PC-9 (cell line): ENCODE results near the gene ACTN1. TPM values are rescaled to one million over a fixed set of nuclear protein-coding genes. Genes with fewer than 3 reads are reported as not detected.
"Not testable (repeated sequence)": the region's sequence is repeated elsewhere in the genome, so short reads cannot be mapped to it uniquely, and the experiment has no call there.

Experiments
- BruUV-seq: library from RNA; stranded (reverse); fragments of 400-500 nt; replicated peaks from 2 replicates; lab custom pipeline; 2021; lab: Mats Ljungman, UMichigan
- CTCF ChIA-PET: fragments of 300-600 bp; sonication (Branson Sonifier 250); formaldehyde crosslinking; loops from one replicate; lab custom pipeline; 2022; ENCODE audit warnings: antibody characterized with exemption; lab: Charles Lee
- POLR2A ChIA-PET: fragments of 300-600 bp; sonication (Branson Sonifier 250); formaldehyde crosslinking; loops from one replicate; lab custom pipeline; 2022; ENCODE audit warnings: antibody characterized with exemption; ENCODE audit not compliant: unreplicated experiment; lab: Charles Lee
- DNase-seq, 2 experiments: peaks; one replicate each; pipeline versions ENCODE4 v3.0.0 to v3.0.0-alpha.2; 2015 to 2022; ENCODE audit warnings: mixed read lengths in 1 of 2
- H2AFZ ChIP-seq: fragments of 200-600 bp; sonication (generic); 2 replicates; pipeline ENCODE4 v1.8.1; 2017; ENCODE audit warnings: antibody characterized with exemption
- H3F3A ChIP-seq: fragments of 200-600 bp; sonication (generic); 2 replicates; pipeline ENCODE4 v1.8.1; 2017; ENCODE audit warnings: antibody characterized with exemption, mild to moderate bottlenecking, low read depth; ENCODE audit not compliant: insufficient read depth
- H3K27ac ChIP-seq: fragments of 200-600 bp; sonication (generic); 2 replicates; pipeline ENCODE4 v1.6.1; 2016; ENCODE audit warnings: mixed run types
- H3K27me3 ChIP-seq: fragments of 200-600 bp; sonication (generic); 2 replicates; pipeline ENCODE4 v1.6.1; 2016; ENCODE audit warnings: low read depth, mixed run types; ENCODE audit not compliant: insufficient read depth
- H3K36me3 ChIP-seq: fragments of 200-600 bp; sonication (generic); 2 replicates; pipeline ENCODE4 v1.6.1; 2016; ENCODE audit warnings: low read depth, mixed run types
- H3K4me1 ChIP-seq: fragments of 200-600 bp; sonication (generic); replicated peaks from 2 replicates; pipeline ENCODE4 v1.6.1; 2016; ENCODE audit warnings: mixed run types; ENCODE audit not compliant: insufficient read depth
- H3K4me2 ChIP-seq: fragments of 200-600 bp; sonication (generic); 2 replicates; pipeline ENCODE4 v1.6.1; 2017; ENCODE audit warnings: mixed run types
- H3K4me3 ChIP-seq: fragments of 200-600 bp; sonication (generic); 2 replicates; pipeline ENCODE4 v1.6.1; 2016; ENCODE audit warnings: mixed run types
- H3K79me2 ChIP-seq: fragments of 200-600 bp; sonication (generic); 2 replicates; pipeline ENCODE4 v1.6.1; 2017; ENCODE audit warnings: low read depth, mixed run types
- H3K9me2 ChIP-seq: fragments of 200-600 bp; sonication (generic); 2 replicates; pipeline ENCODE4 v1.8.1; 2017; ENCODE audit warnings: mild to moderate bottlenecking; ENCODE audit not compliant: insufficient read depth
- H3K9me3 ChIP-seq: fragments of 200-600 bp; sonication (generic); 2 replicates; pipeline ENCODE4 v1.8.1; 2016; ENCODE audit warnings: low read depth; ENCODE audit not compliant: insufficient read depth
- H4K20me1 ChIP-seq: fragments of 200-600 bp; sonication (generic); 2 replicates; pipeline ENCODE4 v1.8.1; 2017; ENCODE audit not compliant: insufficient read depth
- EZH2 ChIP-seq: fragments of 200-600 bp; sonication (generic); IDR thresholded peaks from 2 replicates; pipeline ENCODE4 v1.8.0; 2017; ENCODE audit warnings: antibody characterized with exemption, low read depth
- intact Hi-C: fragments of 100-400 bp; cut with micrococcal nuclease; formaldehyde crosslinking; loops from one replicate; pipeline ENCODE4 v1.10.0; 2022; ENCODE audit not compliant: unreplicated experiment
- total RNA-seq: library from RNA; stranded (reverse); gene quantifications from 2 replicates; pipeline ENCODE4 v1.2.3, GENCODE V29; 2021
- TF ChIP-seq, protein P1 (sequence below): fragments of 200-600 bp; sonication (generic); conservative IDR thresholded peaks from 2 replicates; pipeline ENCODE4 v1.6.1; 2017; ENCODE audit warnings: mixed run types, antibody characterized with exemption, mild to moderate bottlenecking, moderate library complexity

ACTN1 gene
- total RNA-seq, 1 experiment from 2014 or later, result 314 TPM

DNA sequence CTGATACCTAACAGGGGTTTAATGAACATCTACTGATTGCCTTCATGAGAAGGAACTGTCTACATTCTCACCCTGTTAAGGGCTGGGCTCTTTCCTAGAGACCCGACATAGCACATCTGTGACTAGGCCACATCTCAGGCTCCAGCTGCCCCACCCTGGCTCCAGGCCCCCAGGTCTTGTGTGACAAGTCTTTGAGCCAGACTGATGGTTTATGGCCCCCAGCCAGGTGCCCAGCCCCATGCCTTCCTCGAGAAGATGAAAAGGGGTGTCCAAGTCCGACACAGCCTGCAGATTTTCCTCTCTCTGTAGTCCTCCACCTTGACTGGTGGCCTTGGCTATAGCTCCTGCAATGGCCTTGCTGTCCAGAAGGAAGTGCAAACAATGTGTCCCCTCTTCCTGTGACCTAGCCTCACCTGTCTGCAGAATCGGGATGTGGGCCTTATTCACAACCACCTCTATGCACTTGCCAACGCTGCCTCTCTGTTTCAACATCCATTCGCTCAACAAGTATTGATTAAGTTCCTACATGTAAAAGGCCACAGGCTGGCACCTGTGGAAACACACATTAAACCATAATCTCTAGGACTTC lies 4.2 kb downstream of the ACTN1 start:
- Histone ChIP-seq H3K79me2 (peaks cover 87% of the 10 kb centered on the region), H3K9me2 (no peaks in the 10 kb centered on the region), H3F3A (peaks cover 23% of the 10 kb centered on the region; the same call in 1 of the 2 replicates), H4K20me1 (peaks cover 70% of the 10 kb centered on the region), H3K27me3 (no peaks in the 10 kb centered on the region), H3K4me3 (no peak overlapping the region), H3K27ac (no peak overlapping the region), H3K36me3 (peaks cover 57% of the 10 kb centered on the region), H3K4me1 (peaks cover 38% of the 10 kb centered on the region), H2AFZ (no peak overlapping the region), H3K9me3 (no peaks in the 10 kb centered on the region), H3K4me2 (peak overlapping the region; percentile 100)
- ChIA-PET CTCF (no interaction called here), POLR2A (interaction anchor here (0.7 kb wide), 1 partner anchor 27 kb away, joined by 3 read pairs; no protein-coding TSS in a partner anchor)
- peak in 1 of 2 experiments; percentile 68 for DNase-seq
- intact Hi-C loops, result loop anchor here (5.0 kb wide), 2 partner anchors 117 to 177 kb away; partner anchors contain the start of gene DCAF5
- TF ChIP-seq EZH2, result no peak
- TF ChIP-seq, protein P1, sequence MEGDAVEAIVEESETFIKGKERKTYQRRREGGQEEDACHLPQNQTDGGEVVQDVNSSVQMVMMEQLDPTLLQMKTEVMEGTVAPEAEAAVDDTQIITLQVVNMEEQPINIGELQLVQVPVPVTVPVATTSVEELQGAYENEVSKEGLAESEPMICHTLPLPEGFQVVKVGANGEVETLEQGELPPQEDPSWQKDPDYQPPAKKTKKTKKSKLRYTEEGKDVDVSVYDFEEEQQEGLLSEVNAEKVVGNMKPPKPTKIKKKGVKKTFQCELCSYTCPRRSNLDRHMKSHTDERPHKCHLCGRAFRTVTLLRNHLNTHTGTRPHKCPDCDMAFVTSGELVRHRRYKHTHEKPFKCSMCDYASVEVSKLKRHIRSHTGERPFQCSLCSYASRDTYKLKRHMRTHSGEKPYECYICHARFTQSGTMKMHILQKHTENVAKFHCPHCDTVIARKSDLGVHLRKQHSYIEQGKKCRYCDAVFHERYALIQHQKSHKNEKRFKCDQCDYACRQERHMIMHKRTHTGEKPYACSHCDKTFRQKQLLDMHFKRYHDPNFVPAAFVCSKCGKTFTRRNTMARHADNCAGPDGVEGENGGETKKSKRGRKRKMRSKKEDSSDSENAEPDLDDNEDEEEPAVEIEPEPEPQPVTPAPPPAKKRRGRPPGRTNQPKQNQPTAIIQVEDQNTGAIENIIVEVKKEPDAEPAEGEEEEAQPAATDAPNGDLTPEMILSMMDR, result no peak
- BruUV-seq, result no TSS peak

DNA sequence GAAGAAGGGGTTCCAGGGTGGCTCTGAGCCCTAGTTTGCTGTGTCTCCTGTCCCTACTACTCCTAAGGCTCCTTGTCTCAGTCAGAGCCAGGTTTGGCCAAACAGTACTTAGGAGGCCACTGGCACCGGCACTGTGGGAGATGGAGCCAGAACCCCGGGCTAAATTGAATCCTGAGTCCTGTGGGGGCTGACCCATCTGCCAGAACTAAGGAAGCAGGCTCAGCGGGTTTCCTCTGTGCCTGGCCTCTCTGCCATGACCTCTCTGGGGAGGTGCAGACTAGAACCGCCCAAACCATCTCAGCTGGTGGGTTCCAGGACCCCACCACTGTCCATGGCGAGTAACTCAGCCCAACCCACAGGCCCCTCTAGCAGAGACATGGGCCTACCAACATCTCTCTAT lies 5.5 kb downstream of the ACTN1 start:
- Histone ChIP-seq H3K4me1 (peaks cover 37% of the 10 kb centered on the region), H3F3A (peaks cover 19% of the 10 kb centered on the region; the same call in 1 of the 2 replicates), H3K27me3 (no peaks in the 10 kb centered on the region), H3K9me3 (no peaks in the 10 kb centered on the region), H3K36me3 (peaks cover 57% of the 10 kb centered on the region), H3K27ac (no peak overlapping the region), H2AFZ (no peak overlapping the region), H3K4me2 (no peak overlapping the region), H3K9me2 (no peaks in the 10 kb centered on the region), H3K79me2 (peaks cover 99% of the 10 kb centered on the region), H3K4me3 (no peak overlapping the region), H4K20me1 (peaks cover 82% of the 10 kb centered on the region)
- ChIA-PET POLR2A (no interaction called here), CTCF (no interaction called here)
- intact Hi-C loops, result no loop called here
- BruUV-seq, result no TSS peak
- TF ChIP-seq EZH2, result no peak
- TF ChIP-seq, protein P1, result no peak
- no peak for DNase-seq

DNA sequence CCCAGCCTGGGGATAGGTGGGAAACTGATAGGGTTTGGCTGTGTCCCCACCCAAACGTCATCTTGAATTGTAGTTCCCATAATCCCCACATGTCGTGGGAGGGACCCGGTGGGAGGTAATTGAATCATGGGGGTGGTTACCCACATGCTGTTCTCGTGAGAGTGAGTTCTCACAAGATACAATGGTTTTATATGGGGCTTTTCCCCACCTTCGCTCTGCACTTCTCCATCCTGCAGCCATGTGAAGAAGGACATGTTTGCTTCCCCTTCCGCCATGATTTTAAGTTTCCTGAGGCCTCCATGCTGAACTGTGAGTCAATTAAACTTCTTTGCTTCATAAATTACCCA lies 5.9 kb downstream of the ACTN1 start:
- DNase-seq, H3K9me3 ChIP-seq, H2AFZ ChIP-seq, POLR2A ChIA-PET, H3K4me2 ChIP-seq, H3K27me3 ChIP-seq, H3K4me3 ChIP-seq, H3K9me2 ChIP-seq, H3K27ac ChIP-seq, intact Hi-C loops, BruUV-seq, CTCF ChIA-PET: not testable (repeated sequence)
- peaks cover 57% of the 10 kb centered on the region for H3K36me3 ChIP-seq
- peaks cover 99% of the 10 kb centered on the region for H3K79me2 ChIP-seq
- H3F3A ChIP-seq, result peaks cover 15% of the 10 kb centered on the region; the same call in 1 of the 2 replicates
- H3K4me1 ChIP-seq, result peaks cover 37% of the 10 kb centered on the region
- H4K20me1 ChIP-seq, result peaks cover 86% of the 10 kb centered on the region
